Measurements from ENCODE around the gene POMT1.

The POMT1 gene

GRCh38 chr9:131554843-131555351 is 52.2 kb downstream of the POMT1 start:
- DNase-seq (ENCODE audit: low spot score) = no peak

GRCh38 chr9:131555841-131556673 is 53.3 kb downstream of the POMT1 start:
- DNase-seq (ENCODE audit: low spot score) = no peak

- DNase-seq (ENCODE audit: low spot score) = no peak
Observed at GRCh38 chr9:131557855-131558548, 55.3 kb downstream of the POMT1 start.

- DNase-seq (ENCODE audit: low spot score) = no peak
Observed at GRCh38 chr9:131559421-131560000, 56.8 kb downstream of the POMT1 start.

- DNase-seq (ENCODE audit: low spot score) = no peak
Observed at GRCh38 chr9:131562032-131562959, 59.6 kb downstream of the POMT1 start.

GRCh38 chr9:131565369-131565768 is 62.7 kb downstream of the POMT1 start:
- no peak for DNase-seq (ENCODE audit: low spot score)

GRCh38 chr9:131566158-131566557 is 63.4 kb downstream of the POMT1 start:
- no peak for DNase-seq (ENCODE audit: low spot score)

GRCh38 chr9:131567910-131568309 is 65.2 kb downstream of the POMT1 start:
- no peak for DNase-seq (ENCODE audit: low spot score)

Measured in cerebellar cortex (tissue), 1 donor.